Measurements from ENCODE around the gene NAV2. TPM values are rescaled to one million over a fixed set of nuclear protein-coding genes. Genes with fewer than 3 reads are reported as not detected.
"Not testable (repeated sequence)": the region's sequence is repeated elsewhere in the genome, so short reads cannot be mapped to it uniquely, and the experiment has no call there.

NAV2 gene
- total RNA-seq, 1 donor from 2014 or later, result 44.8 TPM

DNA sequence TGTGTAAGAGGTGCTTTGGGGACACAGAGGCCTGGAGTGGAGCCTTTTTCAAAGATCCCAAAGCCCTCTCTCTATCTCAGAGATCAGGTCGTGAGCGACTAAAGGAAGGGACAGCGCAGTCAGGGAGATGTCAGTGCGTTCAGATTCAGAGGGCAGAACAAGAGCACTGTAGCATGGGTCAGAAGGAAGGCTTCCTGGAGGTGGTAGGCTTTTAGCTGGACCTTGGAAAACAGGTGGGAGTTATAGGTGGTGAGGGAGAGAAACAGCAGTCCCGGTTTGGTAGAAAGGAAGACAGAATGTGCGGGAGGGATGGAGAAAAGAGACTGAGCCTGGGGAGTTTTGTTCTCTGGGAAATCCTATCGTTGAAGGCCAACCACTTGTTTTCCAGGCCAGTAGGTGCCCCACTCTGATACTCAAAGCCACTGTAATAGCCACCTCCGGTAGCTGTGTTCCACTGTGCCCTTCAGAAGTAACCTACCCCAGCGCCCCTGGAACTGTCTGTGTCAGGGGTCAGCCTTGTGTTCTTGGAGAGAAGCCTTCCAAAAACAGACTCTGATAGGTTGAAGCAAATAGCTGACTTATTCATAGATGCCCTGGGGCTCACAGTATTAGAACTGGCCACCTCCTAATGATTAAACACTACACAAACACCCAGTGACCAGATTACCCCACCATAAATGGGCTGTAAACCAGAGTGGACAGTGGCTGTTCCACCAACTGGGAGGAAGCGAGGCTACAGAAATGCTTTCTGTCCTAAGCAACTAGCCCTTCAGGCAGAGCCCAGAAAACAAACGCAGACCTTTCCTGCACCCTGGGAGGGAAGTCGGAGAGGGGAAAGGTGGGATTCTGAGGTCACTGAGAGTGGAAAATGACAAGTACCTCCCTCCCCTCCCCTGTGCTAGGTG lies 289.9 kb downstream of the NAV2 start:
- H3K27me3 ChIP-seq, result no peaks in the 10 kb centered on the region
- DNase-seq (no peak), ATAC-seq (no peak)
- no peaks in the 10 kb centered on the region for H3K9me3 ChIP-seq
- TF ChIP-seq, protein P1, sequence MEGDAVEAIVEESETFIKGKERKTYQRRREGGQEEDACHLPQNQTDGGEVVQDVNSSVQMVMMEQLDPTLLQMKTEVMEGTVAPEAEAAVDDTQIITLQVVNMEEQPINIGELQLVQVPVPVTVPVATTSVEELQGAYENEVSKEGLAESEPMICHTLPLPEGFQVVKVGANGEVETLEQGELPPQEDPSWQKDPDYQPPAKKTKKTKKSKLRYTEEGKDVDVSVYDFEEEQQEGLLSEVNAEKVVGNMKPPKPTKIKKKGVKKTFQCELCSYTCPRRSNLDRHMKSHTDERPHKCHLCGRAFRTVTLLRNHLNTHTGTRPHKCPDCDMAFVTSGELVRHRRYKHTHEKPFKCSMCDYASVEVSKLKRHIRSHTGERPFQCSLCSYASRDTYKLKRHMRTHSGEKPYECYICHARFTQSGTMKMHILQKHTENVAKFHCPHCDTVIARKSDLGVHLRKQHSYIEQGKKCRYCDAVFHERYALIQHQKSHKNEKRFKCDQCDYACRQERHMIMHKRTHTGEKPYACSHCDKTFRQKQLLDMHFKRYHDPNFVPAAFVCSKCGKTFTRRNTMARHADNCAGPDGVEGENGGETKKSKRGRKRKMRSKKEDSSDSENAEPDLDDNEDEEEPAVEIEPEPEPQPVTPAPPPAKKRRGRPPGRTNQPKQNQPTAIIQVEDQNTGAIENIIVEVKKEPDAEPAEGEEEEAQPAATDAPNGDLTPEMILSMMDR (IDR thresholded peaks at IDR 0.05), result no peak
- H3K36me3 ChIP-seq, result no peaks in the 10 kb centered on the region
- H3K27ac ChIP-seq, result no peak overlapping the region
- H3K4me3 ChIP-seq, result no peak overlapping the region
- H3K4me1 ChIP-seq, result peaks cover 6% of the 10 kb centered on the region
- intact Hi-C loops (cut with DNase I), result no loop called here

DNA sequence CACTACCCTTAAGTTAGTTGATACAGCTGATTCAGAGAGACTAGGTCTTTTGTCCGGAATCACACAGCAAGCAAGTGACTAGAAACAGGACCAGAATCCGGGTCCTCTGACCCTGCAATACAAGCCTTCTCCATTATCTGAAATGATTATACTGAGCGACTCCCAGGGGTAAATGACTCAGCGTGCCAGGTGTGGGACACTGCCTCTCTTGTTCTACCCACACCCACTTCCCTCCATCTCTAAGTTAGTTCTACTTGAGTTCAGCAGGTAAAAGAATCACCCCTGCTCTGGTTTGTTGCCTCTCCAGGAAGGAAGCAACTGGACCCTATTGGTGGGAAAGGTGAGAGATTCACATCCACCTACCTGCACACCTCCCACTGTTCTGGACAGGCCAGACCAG lies 290.7 kb downstream of the NAV2 start:
- intact Hi-C loops (cut with DNase I), result no loop called here
- ATAC-seq (no peak), DNase-seq (no peak)
- H3K27ac ChIP-seq, result no peak overlapping the region
- H3K9me3 ChIP-seq, result no peaks in the 10 kb centered on the region
- H3K27me3 ChIP-seq, result no peaks in the 10 kb centered on the region
- TF ChIP-seq, protein P1 (IDR thresholded peaks at IDR 0.05), result no peak
- H3K4me3 ChIP-seq, result no peak overlapping the region
- H3K36me3 ChIP-seq, result no peaks in the 10 kb centered on the region
- peaks cover 6% of the 10 kb centered on the region for H3K4me1 ChIP-seq

DNA sequence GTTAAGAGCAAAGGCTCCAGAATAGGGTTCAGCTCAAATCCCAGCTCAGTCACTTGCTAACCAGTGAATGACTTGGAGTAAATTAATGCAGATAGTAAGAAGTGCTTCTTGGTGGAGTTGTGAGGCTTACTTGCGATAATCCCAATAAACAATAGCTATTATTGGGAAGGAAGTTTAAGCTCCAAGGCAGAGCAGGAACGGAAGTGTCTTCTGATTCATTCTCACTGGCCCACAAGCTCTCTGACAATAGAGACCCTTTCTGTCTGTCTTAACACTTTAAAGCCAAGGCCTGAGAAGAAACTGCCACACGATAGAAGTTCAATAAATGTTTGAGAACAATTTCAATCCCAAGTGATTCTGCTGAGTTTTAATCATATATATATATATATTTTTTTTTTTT lies 292.2 kb downstream of the NAV2 start:
- H3K9me3 ChIP-seq, result no peaks in the 10 kb centered on the region
- intact Hi-C loops (cut with DNase I), result no loop called here
- no peaks in the 10 kb centered on the region for H3K27me3 ChIP-seq
- DNase-seq (no peak), ATAC-seq (no peak)
- H3K36me3 ChIP-seq, result no peaks in the 10 kb centered on the region
- H3K4me1 ChIP-seq, result peaks cover 6% of the 10 kb centered on the region
- TF ChIP-seq, protein P1 (IDR thresholded peaks at IDR 0.05), result no peak
- no peak overlapping the region for H3K27ac ChIP-seq
- H3K4me3 ChIP-seq, result no peak overlapping the region

DNA sequence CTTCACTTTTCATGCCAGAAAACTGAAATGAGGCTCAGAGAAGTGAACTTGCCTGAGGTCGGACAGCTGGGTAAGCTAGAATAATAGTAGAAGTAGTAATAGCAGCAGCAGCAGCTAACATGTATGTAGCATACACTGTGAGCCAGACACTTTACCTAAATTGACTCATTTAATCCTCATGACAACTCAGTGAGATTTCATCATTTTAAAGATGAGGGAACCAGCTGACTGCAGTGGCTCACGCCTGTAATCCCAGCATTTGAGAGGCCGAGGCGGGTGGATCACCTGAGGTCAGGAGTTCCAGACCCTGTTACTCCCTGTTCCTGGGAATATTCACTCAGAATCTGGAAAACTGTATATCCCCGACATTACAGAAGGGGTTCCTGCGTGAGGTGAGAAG lies 293.1 kb downstream of the NAV2 start:
- no peak for ATAC-seq
- intact Hi-C loops (cut with DNase I), result no loop called here
- TF ChIP-seq, protein P1 (IDR thresholded peaks at IDR 0.05), result no peak

DNA sequence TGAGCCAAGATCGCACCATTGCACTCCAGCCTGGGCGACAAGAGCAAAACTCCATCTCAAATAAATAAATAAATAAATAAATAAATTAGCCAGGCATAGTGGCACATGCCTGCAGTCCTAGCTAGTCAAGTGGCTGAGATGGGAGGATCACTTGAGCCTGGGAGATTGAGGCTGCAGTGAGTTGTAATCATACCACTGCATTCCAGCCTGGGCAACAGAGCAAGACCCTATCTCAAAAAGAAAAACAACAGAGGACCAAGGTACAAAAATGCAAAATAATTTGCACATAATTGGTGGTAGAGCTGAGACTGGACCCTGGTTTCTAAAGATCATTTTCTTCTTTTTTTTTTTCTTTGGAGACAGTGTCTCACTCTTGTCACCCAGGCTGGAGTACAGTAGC lies 294.0 kb downstream of the NAV2 start:
- ATAC-seq; intact Hi-C loops (cut with DNase I); H3K27ac ChIP-seq; H3K27me3 ChIP-seq; H3K4me1 ChIP-seq; DNase-seq; H3K36me3 ChIP-seq; H3K9me3 ChIP-seq; H3K4me3 ChIP-seq: not testable (repeated sequence)

More for the DNA sequence above, 293.1 kb downstream of the NAV2 start:
- H3K27me3 ChIP-seq, result no peaks in the 10 kb centered on the region
- no peak overlapping the region for H3K4me3 ChIP-seq
- H3K27ac ChIP-seq, result no peak overlapping the region
- no peaks in the 10 kb centered on the region for H3K36me3 ChIP-seq
- DNase-seq, result no peak
- peaks cover 4% of the 10 kb centered on the region for H3K4me1 ChIP-seq
- no peaks in the 10 kb centered on the region for H3K9me3 ChIP-seq

DNA sequence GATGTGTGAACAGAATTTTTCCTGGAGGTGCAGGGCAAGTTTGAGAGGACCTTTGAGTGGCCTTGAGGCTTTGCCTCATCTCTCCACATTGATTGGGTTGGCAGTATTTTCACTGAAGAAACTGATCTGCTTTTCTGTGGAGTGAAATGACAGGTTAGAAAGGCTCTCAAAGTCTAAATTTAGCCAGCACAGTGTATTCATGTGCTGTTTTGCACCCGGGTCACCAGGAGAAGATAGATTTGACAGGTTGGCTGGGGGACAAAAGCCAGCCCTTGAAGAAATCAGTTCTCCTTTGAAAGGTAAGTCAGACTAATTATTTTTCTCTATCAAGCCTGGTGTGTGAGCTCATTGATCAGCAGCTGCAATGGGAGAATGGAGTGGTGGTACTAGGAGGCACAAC lies 294.7 kb downstream of the NAV2 start:
- TF ChIP-seq, protein P1 (IDR thresholded peaks at IDR 0.05), result no peak
- intact Hi-C loops (cut with DNase I), result no loop called here
- Histone ChIP-seq H3K27ac (no peak overlapping the region), H3K9me3 (no peaks in the 10 kb centered on the region), H3K4me1 (no peaks in the 10 kb centered on the region), H3K4me3 (no peak overlapping the region), H3K27me3 (no peaks in the 10 kb centered on the region), H3K36me3 (no peaks in the 10 kb centered on the region)
- ATAC-seq (no peak), DNase-seq (no peak)

All from upper lobe of right lung (tissue), 1 donor.